Measurements from ENCODE around the gene KIAA1671.

GRCh38 chr22:25061605-25062376 lies 109.3 kb downstream of the KIAA1671 start:
- TF ChIP-seq, protein P1, sequence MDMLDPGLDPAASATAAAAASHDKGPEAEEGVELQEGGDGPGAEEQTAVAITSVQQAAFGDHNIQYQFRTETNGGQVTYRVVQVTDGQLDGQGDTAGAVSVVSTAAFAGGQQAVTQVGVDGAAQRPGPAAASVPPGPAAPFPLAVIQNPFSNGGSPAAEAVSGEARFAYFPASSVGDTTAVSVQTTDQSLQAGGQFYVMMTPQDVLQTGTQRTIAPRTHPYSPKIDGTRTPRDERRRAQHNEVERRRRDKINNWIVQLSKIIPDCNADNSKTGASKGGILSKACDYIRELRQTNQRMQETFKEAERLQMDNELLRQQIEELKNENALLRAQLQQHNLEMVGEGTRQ (IDR thresholded peaks at IDR 0.05; ENCODE audit: low read depth, low read length): no peak
- TF ChIP-seq POLR2A (IDR thresholded peaks at IDR 0.05; ENCODE audit: low read depth, low read length): no peak
